Thoracic aorta (tissue), 2 donors: ENCODE results near the gene COMMD9. TPM values are rescaled to one million over a fixed set of nuclear protein-coding genes. Genes with fewer than 3 reads are reported as not detected.

Experiments
- ATAC-seq: fragments of 150-250 bp; one replicate; pipeline ENCODE4 v1.8.0; 2017; ENCODE audit warnings: low read depth; ENCODE audit not compliant: insufficient number of reproducible peaks, low FRiP score
- DNase-seq: peaks from one replicate; pipeline ENCODE4 v3.0.0-alpha.2; 2020; ENCODE audit warnings: low spot score
- H3K27ac ChIP-seq, 2 donors: fragments of 200-600 bp; sonication (generic); 1 replicate in 1 of 2; 2 replicates in 1 of 2; pipeline ENCODE4 v1.5.1; 2016; ENCODE audit warnings: mild to moderate bottlenecking in 2 of 2, moderate library complexity in 2 of 2
- H3K27me3 ChIP-seq: fragments of 200-600 bp; sonication (generic); replicated peaks from 2 replicates; pipeline ENCODE4 v1.6.0; 2016; ENCODE audit warnings: mild to moderate bottlenecking; ENCODE audit not compliant: insufficient read depth
- H3K36me3 ChIP-seq: fragments of 200-600 bp; sonication (generic); one replicate; pipeline ENCODE4 v1.5.1; 2016
- H3K4me1 ChIP-seq, 2 donors: fragments of 200-600 bp; sonication (generic); 1 replicate in 1 of 2; 2 replicates in 1 of 2; pipeline versions ENCODE4 v1.5.1 to v1.6.0; 2016; ENCODE audit warnings: low read depth in 2 of 2, mild to moderate bottlenecking in 1 of 2; ENCODE audit not compliant: control insufficient read depth in 1 of 2
- H3K4me3 ChIP-seq: fragments of 200-600 bp; sonication (generic); 2 replicates; pipeline ENCODE4 v1.5.1; 2016; ENCODE audit warnings: mild to moderate bottlenecking
- H3K9me3 ChIP-seq: fragments of 200-600 bp; sonication (generic); 2 replicates; pipeline ENCODE4 v1.5.1; 2016
- CTCF ChIP-seq: fragments of 200-600 bp; sonication (generic); IDR thresholded peaks from one replicate; pipeline ENCODE4 v1.5.1; 2019; ENCODE audit warnings: antibody characterized with exemption
- total RNA-seq, 2 donors: library from RNA; depleted of rRNA; stranded (reverse); fragments of >200 nt; gene quantifications; one replicate each; pipeline versions ENCODE4 v1.1.0 to v1.2.3, GENCODE V29; 2016

The COMMD9 gene
- total RNA-seq, 2 donors from 2014 or later, result 27.5 to 42.1 TPM

DNA sequence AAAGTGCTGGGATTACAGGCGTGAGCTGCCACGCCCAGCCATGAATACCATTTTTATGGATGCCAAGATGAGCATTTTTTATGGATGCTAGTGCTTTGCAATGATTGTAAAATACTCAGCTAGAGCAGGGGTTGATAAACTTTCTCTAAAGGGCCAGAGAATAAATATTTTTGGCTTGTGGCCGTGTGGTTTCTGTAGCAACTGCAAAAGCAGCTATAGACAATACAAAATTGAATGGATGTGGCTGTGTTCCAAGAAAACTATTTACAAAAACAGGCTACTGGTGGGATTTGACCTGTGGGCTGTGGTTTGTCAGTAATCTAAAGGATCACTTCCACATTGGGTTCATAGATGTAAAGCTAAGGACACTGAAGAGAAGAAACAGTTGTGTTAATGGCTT lies 56.0 kb downstream of the COMMD9 start:
- H3K9me3 ChIP-seq, result no peaks in the 10 kb centered on the region

GRCh38 chr11:36230779-36231699 lies 58.2 kb downstream of the COMMD9 start:
- Histone ChIP-seq H3K4me3 (no peak overlapping the region), H3K27ac (no peak overlapping the region), H3K36me3 (no peaks in the 10 kb centered on the region), H3K4me1 (peaks cover 16 to 23% of the 10 kb centered on the region in 2 donors), H3K9me3 (no peaks in the 10 kb centered on the region), H3K27me3 (no peaks in the 10 kb centered on the region)
- no peak for ATAC-seq
- no peak for TF ChIP-seq CTCF
- DNase-seq, result no peak

More for the DNA sequence above, 56.0 kb downstream of the COMMD9 start:
- ATAC-seq (no peak), DNase-seq (no peak)
- no peak overlapping the region for H3K27ac ChIP-seq
- peaks cover 16 to 23% of the 10 kb centered on the region in 2 donors for H3K4me1 ChIP-seq
- H3K27me3 ChIP-seq, result no peaks in the 10 kb centered on the region
- TF ChIP-seq CTCF, result no peak
- no peak overlapping the region for H3K4me3 ChIP-seq
- H3K36me3 ChIP-seq, result no peaks in the 10 kb centered on the region

GRCh38 chr11:36229091-36229705 lies 60.0 kb downstream of the COMMD9 start:
- peaks cover 16 to 23% of the 10 kb centered on the region in 2 donors for H3K4me1 ChIP-seq
- H3K36me3 ChIP-seq, result no peaks in the 10 kb centered on the region
- H3K4me3 ChIP-seq, result no peak overlapping the region
- ATAC-seq (no peak), DNase-seq (no peak)
- no peaks in the 10 kb centered on the region for H3K9me3 ChIP-seq
- no peaks in the 10 kb centered on the region for H3K27me3 ChIP-seq
- H3K27ac ChIP-seq, result no peak overlapping the region
- TF ChIP-seq CTCF, result no peak

DNA sequence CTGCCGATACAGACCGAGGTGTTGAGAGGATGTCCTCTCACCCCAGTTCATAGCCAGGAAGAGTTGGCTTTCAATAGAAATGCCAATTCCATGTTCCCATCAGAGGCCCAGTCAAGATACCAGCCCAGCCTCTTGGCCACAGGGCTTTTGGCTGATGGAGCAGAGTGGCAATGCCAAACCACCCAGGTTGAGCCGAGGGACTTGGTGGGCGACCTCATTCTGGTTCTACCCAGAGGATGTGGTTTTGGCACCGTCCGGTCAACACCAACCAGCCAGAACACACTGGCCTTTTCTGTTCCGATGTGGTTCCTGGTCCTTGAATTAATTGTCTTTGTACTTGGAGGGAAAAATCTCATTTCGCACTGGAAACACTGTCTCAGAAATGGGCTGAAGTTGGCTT lies 60.5 kb downstream of the COMMD9 start:
- TF ChIP-seq CTCF, result no peak
- no peaks in the 10 kb centered on the region for H3K27me3 ChIP-seq

GRCh38 chr11:36227044-36227443 lies 62.2 kb downstream of the COMMD9 start:
- no peak for DNase-seq
- Histone ChIP-seq H3K4me1 (peaks cover 16 to 20% of the 10 kb centered on the region in 2 donors), H3K27ac (no peak overlapping the region), H3K27me3 (no peaks in the 10 kb centered on the region), H3K4me3 (no peak overlapping the region), H3K36me3 (no peaks in the 10 kb centered on the region), H3K9me3 (no peaks in the 10 kb centered on the region)
- no peak for ATAC-seq
- no peak for TF ChIP-seq CTCF

More for the DNA sequence above, 60.5 kb downstream of the COMMD9 start:
- DNase-seq (no peak), ATAC-seq (no peak)
- H3K4me3 ChIP-seq, result no peak overlapping the region
- no peaks in the 10 kb centered on the region for H3K9me3 ChIP-seq
- no peak overlapping the region for H3K27ac ChIP-seq
- H3K36me3 ChIP-seq, result no peaks in the 10 kb centered on the region
- peaks cover 16 to 23% of the 10 kb centered on the region in 2 donors for H3K4me1 ChIP-seq
